GM19035 (cell line): ENCODE results near the gene COL19A1.

Experiments used
- ATAC-seq: cut with Tn5 transposase; IDR thresholded peaks from one replicate; pipeline ENCODE4 v1.9.1; 2021; ENCODE audit not compliant: unreplicated experiment

Gene COL19A1

GRCh38 chr6:70164556-70164955 is 298.2 kb downstream of the COL19A1 start:
- ATAC-seq: no peak

GRCh38 chr6:70166088-70166958 is 300.0 kb downstream of the COL19A1 start:
- ATAC-seq: peak; percentile 92

GRCh38 chr6:70168681-70169377 is 302.5 kb downstream of the COL19A1 start:
- no peak for ATAC-seq

DNA sequence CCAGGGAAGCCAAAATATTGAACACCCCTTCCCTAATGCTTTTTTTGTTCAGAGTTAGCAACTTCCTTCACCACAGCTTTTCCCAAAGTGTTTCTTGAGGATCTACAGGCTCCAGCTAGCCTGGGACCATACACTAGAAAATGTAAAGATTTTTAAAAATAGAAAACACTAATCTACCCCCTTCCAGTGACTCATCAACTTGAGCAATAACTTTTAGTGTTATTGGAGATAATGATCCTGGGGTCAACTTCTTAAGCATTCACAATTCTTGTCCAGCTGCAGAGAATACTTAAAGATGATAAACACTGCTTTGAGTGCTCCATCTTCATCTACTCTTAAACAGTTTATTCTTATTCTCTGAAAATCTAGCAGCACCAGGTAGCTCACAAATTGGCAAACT is 304.9 kb downstream of the COL19A1 start:
- no peak for ATAC-seq

GRCh38 chr6:70172252-70172651 is 305.9 kb downstream of the COL19A1 start:
- ATAC-seq: no peak

DNA sequence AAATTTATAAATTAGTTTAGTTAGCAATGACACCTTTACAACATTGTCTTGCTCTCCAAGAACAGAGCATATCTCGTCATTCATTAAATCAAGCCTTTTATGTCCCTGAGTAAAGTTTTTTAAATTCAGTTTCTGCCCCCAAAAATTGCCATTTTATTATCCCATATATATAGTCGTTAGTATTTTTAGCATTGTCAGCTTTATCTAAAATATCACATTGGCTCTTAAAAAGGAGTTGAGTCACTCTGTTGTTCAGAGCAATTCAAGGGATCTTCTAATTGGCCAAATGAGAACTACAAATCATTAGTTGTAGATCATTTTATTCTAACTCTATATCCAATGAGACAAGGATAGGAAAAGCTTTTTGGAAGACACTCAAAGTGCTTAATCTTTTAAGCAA is 309.4 kb downstream of the COL19A1 start:
- ATAC-seq: no peak

DNA sequence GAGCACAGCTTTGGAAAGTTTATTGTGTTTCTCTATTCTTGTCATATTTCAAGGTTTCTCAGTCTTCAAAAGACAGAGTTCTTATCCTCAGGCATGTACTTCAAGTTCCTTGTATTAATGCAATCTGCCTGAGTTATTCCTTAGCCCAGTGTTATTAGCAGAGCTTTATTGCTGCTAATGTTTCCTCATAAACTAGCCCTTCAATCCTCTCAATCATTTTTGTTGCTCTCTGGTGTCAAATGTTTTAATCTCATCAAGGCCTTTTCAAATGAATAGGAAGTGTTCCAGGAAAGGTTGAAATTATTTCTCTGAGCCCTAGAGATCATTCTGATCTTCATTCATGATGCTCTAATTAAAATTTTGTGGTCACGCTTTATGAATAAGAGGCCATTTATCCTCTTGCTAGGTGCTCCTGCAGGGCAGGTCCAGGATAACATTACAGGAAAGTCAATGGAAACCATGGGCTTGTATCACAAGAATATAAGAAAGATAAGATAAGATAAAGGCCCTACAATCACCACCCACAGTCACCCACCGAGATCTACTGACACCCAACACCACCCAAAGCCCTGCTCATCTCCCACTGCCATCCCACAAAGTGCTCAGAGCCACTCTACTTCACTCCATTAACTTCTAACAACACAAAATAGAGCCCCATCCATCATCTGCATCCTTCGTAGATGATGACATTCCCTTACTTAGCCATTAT is 310.6 kb downstream of the COL19A1 start:
- no peak for ATAC-seq

DNA sequence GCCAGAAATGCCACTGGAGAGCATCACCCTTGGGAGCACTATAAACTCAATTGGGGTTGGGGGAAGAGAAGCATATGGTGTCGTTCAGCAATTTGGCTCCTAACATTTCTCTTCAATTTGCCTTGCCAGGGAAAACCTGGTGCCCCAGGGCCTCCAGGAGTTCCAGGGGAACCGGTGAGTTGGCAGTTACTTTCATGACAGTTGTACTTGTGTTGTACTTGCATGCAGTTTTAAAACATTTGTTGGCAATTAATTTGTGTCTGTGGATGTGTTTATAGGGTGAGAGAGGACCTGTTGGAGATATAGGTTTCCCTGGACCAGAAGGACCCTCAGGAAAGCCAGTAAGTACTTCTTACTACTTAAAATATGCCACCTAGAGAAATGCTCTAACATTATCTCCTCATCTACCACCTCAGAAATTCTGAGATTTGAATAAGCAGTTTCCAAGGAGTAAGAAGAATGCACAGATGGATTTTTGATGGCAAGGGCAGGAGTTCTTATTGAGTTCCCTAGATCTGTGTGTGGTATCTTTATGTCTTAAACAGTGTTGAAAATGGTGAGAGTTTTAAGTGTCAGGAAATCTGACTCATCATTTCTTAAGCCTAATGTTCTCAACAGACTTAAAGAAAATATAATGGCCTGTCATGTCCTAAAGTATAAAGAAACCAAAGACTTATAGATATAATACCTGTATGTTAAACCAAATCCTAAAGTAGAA is 314.0 kb downstream of the COL19A1 start:
- ATAC-seq: no peak

DNA sequence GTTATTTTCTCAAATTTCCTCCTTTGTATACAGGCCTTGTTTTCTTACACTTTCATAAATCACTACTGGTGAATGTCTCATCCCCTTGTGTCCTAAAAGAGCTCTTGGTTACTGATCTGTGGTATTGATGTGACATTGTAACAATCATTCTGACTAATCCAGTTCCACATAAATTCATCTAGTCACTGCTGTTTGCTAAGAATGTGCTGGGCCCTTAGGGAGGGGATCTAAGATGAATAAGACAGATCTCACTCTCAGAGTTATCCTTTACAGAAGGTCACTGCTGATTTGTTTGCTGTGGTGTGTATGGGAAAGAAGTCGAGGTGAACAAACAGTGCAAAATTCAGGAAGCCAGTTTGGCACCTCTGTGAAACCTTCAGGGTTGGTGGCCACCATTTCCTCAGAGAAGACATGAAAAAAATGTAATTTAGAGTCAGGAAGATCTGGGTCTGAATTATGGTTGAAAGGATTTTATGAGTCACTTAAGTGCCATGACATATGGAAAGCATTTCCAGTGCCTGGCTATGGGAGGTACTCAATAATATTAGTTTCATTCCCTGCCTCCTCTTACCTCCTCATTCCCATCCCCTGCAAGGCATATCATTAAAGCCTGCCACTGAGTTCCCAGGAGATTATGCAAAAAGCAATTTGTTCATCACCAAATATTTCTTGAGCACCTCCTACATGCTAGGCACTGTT is 314.7 kb downstream of the COL19A1 start:
- ATAC-seq: no peak

DNA sequence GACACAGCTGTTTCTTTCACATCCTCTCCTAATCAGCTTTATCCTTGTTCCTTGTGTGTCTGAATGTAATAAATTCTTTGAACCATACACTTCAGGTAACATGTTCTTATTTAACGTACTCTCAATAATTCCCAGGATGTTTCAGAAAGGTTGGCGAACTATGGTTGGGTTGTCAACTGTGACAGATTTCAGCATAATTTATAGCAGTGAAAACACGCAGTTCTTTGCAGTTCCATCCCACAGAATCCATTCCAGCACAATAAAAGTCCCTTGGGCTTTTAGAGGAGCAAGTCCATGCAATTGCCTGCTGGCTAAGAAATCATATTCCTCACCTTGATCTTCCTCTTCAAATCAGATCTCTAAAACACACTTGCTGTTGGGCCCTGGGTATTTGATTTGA is 317.2 kb downstream of the COL19A1 start:
- no peak for ATAC-seq

- no peak for ATAC-seq
These were observed 318.4 kb downstream of the COL19A1 start for GRCh38 chr6:70184723-70185122.

DNA sequence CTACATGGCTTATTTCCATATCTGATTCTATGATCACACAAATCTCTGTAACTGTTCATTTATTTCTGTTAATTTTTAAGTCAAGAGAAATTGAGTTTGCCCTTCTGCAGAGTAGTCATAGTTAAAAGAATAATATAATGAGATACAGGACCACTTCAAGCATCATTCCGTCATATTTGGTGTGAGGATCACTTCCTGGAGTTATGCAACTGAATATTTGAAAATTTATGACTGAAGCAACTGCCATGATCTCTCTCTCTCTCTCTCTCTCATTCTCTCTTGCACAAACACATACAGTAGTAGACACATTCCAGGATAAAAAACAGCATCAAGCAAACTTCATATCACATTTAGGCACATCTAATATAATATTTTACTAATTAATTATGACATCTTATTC is 320.1 kb downstream of the COL19A1 start:
- ATAC-seq: no peak

DNA sequence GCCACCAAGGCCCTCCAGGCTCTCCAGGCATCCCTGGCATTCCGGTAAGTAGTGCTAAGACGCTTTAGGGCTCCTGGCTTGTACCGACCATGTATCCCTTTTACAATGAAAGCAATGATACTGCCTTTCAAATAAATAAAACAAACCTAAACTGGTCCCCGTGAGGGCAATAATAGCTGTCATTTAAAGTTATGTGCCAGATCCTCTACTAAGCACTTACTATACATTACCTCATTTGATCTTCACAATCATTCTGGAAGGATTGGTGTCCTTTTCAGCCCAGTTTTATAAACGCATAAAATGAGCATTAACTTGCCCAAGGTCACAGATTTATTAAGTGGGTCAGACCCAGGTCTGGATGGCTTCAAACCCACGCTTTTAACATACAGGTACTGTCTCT is 321.8 kb downstream of the COL19A1 start:
- ATAC-seq: no peak

DNA sequence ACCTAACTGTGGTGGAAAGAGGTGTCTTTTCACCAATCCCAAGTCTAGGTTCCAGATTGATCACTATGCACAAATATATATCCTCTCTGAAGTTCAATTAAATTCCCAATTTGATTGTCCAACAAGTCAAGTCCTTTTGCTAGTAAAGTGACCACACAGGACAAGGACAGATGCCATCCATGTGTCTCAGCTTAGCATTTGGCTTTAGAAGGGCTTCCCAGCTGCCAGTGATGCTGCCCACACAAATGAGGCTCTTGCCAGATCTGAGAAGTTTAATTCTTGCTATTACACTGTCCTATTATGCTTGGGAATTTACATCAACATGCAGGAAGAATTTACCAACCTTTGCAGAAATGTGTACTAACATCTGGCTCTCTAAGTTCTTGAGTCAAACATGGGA is 328.1 kb downstream of the COL19A1 start:
- ATAC-seq: no peak

GRCh38 chr6:70196531-70196930 is 330.2 kb downstream of the COL19A1 start:
- no peak for ATAC-seq

- no peak for ATAC-seq
These were observed 332.4 kb downstream of the COL19A1 start for GRCh38 chr6:70198785-70199184.

GRCh38 chr6:70208235-70208790 is 342.0 kb downstream of the COL19A1 start:
- ATAC-seq: no peak

GRCh38 chr6:70210462-70210861 is 344.1 kb downstream of the COL19A1 start:
- ATAC-seq: no peak

- ATAC-seq: no peak
These were observed 349.2 kb downstream of the COL19A1 start for GRCh38 chr6:70215460-70216108.

DNA sequence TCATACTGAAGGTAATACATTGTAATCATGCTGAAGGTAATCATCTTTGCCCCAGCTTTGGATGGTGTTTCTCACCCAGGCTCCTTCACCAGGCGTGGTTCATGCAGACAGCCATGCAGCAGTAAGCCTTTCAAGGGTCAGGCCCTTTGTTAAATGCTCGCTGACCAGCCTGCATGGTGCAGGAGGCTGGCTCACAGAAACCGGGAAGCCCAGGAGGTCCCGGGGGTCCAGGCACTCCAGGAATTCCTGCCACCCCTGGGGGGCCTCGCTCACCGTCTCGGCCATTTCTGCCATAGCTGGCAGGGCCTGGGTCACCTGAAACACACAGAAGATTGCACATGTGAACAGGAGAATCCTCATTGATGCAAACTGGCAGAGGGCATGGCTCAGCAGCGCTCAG is 350.4 kb downstream of the COL19A1 start:
- ATAC-seq: no peak
